ENCODE measurements around the gene SPDYE2.
"Not testable (repeated sequence)": the region's sequence is repeated elsewhere in the genome, so short reads cannot be mapped to it uniquely, and the experiment has no call there.

SPDYE2 gene, protein sequence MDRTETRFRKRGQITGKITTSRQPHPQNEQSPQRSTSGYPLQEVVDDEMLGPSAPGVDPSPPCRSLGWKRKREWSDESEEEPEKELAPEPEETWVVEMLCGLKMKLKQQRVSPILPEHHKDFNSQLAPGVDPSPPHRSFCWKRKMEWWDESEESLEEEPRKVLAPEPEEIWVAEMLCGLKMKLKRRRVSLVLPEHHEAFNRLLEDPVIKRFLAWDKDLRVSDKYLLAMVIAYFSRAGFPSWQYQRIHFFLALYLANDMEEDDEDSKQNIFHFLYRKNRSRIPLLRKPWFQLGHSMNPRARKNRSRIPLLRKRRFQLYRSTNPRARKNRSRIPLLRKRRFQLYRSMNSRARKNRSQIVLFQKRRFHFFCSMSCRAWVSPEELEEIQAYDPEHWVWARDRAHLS

DNA sequence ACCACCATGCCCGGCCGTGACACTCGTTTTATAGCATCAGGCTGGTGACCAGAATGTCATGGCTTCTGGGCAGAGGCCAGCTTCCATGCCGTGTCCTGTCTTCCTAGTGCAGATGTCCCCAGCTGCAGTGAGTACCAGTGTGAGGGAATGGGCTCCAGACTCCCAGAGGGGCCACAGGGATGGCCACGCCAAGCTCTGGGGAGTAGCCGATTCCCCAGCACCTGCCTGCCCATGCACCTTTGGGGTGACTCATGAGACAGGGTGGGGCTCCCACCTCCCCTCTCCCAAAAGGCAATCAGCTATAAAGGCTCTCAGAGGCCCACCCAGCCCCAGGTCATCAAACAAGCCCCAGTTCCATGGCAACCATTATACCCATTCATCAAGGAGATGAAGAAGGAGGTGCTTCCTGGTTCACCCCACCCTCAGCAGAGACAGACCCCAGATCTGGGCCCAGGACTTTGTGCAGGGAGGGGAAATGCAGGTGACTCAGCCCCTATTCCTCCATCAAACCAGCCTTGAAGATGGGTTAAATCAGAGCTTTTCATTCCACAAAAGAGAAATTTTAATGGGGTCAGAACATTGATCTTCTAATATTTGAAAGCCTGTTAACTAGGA, at the start of gene SPDYE2:
Gene SPDYE2 (plus strand): TSS at position 419 of the 615 bp plus-strand sequence. CDS start 2,030 bp downstream, outside the sequence.
- FAIRE-seq: not testable (repeated sequence)

DNA sequence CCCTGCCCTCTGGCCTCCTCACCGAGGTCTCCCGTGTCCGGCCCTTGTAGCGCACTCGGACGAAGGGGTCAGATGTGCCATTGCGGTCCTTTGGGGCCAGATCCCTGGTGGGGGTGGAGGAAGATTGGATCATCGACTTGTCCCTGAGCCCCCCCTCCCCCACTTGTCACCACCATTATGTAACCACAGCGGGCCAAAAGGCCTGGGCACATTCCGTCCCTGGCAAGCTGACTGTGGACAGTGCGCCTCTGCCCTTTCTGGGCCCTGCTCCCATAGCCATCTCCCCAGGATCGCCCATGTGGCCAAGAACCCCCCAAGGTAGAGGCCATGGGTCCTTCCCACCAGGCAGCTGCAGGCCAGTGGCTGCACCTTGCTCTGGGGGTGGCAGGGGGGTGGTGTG, 47.9 kb upstream of the SPDYE2 start:
- not testable (repeated sequence) for FAIRE-seq

GRCh38 chr7:102505298-102506185, 45.5 kb upstream of the SPDYE2 start:
- not testable (repeated sequence) for FAIRE-seq

GRCh38 chr7:102507410-102508088, 43.5 kb upstream of the SPDYE2 start:
- FAIRE-seq: not testable (repeated sequence)

- FAIRE-seq: not testable (repeated sequence)
These were observed 40.5 kb upstream of the SPDYE2 start for GRCh38 chr7:102510575-102510974.

- FAIRE-seq: not testable (repeated sequence)
These were observed 39.0 kb upstream of the SPDYE2 start for GRCh38 chr7:102511860-102512522.

DNA sequence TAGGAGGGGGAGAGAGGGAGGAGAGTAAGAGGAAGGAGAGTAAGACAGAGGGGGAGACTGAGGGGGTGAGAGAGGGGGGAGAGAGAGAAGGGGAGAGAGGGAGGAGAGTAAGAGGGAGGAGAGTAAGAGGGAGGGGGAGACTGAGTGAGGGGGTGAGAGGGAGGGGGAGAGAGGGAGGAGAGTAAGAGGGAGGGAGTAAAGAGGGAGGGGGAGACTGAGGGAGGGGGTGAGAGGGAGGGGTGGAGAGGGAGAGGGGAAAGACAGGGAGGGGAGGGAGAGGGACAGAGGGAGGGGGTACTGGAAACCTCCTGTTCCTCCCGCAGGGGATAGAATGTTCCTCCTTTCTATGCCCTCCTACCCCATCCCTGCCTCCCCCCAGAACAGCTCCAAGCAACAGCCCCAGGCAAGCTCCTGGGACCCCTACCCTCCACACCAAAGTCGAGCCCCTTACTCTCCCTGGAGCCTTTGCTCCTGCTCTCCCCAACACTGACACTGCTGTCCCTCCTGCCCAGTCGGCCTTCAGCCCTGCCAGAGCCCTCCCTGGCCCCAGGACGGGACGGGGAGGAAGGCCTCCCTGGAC, 38.3 kb upstream of the SPDYE2 start:
- FAIRE-seq: not testable (repeated sequence)

DNA sequence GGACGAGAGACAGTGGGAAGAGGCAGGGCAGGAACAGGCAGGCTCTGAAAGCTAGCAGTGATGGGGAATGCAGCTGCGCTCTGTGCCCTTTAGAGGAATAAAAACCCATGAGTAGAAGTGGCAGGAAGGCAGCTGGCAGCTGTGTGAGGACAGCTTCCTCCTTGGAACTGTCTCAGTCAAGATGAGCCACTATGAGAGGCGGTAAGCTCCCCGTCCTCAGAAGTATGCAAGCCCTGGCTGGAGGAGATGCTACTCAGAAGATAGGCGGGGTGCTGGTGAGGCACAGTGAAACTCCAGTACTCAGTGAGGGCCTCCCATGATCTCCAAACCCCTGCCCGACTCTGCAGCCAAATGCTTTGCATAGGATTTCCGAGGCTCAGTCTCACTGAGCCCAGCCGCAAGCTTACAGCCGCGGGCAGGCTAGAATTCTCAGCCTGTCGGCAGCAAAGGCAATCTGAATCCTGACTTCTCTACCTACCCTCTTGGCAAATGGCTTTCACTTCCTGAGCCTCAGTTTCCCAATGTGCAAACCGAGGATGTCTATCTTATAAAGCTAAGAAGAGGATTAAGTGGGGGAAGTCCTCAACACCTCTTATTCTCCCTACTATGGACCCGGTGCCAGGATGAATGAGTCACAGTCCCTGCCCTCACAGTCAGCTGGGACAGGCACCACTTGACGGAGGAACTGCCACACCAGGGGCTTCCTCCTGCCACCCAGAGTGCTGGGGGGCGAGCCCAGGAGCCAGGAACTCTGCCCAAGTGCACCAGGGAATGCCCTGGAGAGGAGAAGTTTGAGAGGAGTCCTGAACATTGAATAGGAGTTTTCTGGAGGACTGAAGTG, 35.9 kb upstream of the SPDYE2 start:
- FAIRE-seq: not testable (repeated sequence)

DNA sequence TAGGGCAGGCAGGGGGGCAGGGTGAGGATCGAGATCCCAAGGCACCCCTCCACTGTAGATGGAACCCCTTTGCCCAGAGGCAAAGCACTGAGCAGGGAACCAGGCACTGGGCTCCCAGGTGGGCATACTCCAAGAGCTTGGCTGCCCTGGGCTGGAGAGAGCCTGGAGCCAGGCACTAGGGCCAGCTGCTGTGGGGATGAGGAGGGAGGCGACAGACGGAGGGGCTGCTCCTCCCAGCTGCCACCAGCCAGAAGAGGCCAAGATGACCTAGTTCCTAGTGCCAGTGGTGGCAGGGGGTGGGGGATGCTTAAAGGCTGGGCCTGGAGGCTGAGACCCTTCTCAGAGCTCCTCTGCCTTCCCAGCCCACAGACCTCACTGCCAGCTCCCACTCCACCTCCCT, 35.1 kb upstream of the SPDYE2 start:
- not testable (repeated sequence) for FAIRE-seq

GRCh38 chr7:102516951-102517350, 34.1 kb upstream of the SPDYE2 start:
- not testable (repeated sequence) for FAIRE-seq

- not testable (repeated sequence) for FAIRE-seq
These were observed 33.4 kb upstream of the SPDYE2 start, which contains the start of gene RASA4B for GRCh38 chr7:102517550-102518147. Gene RASA4B, minus strand, starts transcription at chr7:102517777. Its CDS starts 67 bp downstream, at chr7:102517710.

DNA sequence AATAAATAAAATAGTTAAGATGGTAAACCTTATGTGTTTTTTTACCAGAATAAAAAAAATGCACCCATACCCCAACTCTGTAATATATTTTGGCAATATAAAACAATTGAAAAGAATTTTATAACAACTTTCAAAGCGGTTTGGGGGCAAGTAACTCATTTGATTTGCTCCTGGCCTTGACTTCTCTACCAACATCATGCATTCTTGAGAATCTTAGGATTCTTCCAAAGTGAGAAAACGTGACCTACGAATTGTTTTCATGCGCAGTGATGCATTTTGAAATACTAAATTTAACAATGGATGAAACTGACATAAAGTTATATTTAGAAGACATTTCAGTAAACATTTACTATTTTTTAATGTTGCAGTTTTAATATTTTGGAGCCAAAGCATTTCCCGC, 30.2 kb upstream of the SPDYE2 start:
- FAIRE-seq: not testable (repeated sequence)

DNA sequence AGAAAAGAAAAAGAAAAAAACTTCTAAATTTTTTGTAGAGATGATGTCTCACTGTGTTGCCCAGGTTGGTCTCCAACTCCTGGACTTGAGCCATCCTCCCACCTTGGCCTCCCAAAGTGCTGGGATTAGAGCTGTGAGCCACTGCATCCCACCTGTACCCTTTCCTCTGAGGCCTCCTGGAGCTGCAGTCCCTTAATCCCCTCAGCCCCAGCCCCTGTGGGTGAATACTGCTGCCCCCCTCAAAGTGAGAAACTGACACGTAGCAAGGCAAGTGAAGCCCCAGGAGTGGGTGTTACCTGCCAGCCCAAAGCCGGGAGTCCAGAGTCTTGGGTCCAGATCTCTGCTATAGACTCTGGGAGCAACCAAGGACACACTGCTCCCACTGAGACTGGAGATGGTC, 26.2 kb upstream of the SPDYE2 start:
- FAIRE-seq: not testable (repeated sequence)

GRCh38 chr7:102527182-102527581, 23.8 kb upstream of the SPDYE2 start:
- not testable (repeated sequence) for FAIRE-seq

DNA sequence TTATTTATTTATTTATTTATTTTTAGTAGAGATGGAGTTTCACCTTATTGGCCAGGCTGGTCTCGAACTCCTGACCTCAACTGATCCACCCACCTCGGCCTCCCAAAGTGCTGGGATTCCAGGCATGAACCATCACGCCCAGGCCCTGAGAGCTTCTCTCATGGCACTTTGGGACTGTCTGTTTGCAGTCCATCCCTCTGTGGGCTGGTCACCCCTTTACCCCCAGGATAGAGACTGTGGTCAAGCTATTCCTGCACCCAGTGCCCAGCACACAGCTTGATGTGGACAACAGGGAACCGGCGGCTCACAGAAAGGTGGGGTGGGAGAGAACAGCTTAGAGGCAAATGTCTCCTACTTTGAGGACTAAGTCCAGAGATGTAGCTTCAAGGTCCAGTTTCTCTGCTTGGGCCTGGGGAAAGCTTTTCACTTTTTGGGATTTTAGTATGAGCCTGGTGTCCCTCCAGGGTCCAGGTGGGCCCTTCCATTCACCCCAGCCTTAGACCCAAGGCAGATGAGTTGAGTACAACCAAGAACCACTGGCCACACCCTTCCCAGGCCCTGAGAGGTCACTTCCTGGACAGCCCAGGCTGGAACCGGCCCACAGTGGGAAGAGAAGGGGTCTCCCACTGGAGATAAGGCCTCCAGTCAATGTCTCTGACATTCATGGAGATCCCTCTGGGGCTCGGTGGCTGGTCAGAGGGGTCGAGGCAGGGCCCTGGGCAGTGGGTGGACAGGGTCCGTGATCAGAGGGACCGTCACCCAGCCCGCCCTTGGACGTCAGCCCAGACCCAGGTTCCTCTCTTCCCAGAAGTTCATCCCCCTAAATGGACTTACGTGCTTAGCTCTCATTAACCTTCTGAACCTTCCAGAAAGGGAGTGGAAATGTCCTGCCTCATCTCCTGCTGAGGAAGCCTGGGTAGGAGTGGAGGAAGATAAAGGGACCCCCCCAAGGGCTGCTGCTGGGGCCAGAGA, 22.9 kb upstream of the SPDYE2 start:
- not testable (repeated sequence) for FAIRE-seq

- not testable (repeated sequence) for FAIRE-seq
These were observed 19.4 kb upstream of the SPDYE2 start for GRCh38 chr7:102531583-102531982.

GRCh38 chr7:102532127-102532526, 18.9 kb upstream of the SPDYE2 start:
- FAIRE-seq: not testable (repeated sequence)

DNA sequence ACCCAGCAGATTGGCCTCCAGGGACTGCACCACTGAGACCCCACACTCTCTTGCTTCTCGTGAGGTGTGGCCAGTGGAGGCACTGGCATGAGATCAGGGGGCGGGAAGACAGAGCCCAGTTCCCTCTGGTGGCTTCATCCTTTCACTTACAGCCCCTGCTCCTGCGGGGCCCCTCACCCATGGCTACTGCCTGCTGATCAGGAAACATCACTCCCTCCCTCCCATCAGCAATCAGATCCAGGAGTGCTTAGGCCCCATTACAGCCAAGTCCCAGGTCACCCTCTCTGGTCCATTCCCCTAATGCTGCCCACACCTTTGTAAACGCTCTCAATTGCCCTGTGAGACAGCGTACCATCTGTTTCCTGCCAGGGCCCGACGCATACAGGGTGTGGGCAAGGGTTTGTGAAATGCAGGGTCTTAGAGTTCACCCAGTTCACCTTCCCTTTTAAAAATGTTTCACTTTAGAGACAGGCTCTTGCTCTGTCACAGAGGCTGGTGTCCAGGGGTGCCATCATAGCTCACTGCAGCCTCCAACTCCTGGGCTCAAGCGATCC, 15.9 kb upstream of the SPDYE2 start:
- not testable (repeated sequence) for FAIRE-seq
